ENCODE data around the gene SLC2A3. TPM values are rescaled to one million over a fixed set of nuclear protein-coding genes. Genes with fewer than 3 reads are reported as not detected.
A peak's percentile ranks its signal among the peaks of the same experiment; 100 is the strongest.
"Not testable (repeated sequence)": the region's sequence is repeated elsewhere in the genome, so short reads cannot be mapped to it uniquely, and the experiment has no call there.

The SLC2A3 gene
- total RNA-seq, 1 experiment from 2014 or later = 717 TPM

DNA sequence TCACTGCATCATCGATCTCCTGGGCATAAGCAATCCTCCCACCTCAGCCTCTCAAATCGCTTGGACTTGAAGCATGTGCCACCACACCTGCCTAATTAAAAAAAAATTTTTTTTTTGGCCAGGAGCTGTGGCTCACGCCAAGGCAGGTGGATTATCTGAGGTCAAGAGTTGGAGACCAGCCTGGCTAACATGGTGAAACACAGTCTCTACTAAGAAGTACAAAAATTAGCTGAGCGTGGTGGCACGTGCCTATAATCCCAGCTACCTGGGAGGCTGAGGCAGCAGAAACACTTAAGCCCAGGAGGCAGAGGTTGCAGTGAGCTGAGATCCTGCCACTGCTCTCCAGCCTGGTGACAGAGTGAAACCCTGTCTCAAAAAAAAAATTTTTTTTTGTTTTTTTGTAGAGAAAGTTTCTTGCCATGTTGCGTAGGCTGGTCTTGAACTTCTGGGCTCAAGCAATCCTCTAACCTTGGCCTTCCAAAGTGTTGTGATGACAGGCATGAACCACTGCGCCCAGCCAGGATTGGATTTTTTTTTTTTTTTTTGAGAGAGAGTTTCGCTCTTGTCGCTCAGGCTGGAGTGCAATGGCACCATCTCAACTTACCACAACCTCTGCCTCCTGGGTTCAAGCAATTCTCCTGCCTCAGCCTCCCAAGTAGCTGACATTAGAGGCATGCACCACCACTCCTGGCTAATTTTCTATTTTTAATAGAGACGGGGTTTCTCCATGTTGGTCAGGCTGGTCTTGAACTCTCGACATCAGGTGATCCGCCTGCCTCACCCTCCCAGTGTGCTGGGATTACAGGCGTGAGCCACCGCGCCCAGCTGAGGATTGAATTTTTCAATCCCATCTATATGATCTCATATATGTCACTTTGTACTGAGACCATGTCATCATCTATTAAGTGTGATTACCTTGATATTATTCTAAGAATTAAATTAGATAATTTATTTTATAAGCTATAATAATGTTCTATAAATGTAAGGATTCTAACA is 12.4 kb downstream of the SLC2A3 start:
- peaks cover 72% of the 10 kb centered on the region for H3K36me3 Mint-ChIP-seq
- no peak overlapping the region for H3K4me3 Mint-ChIP-seq
- H3K27me3 Mint-ChIP-seq (ENCODE audit: low read depth) = no peaks in the 10 kb centered on the region
- no peak for DNase-seq (ENCODE audit: low spot score)
- no peaks in the 10 kb centered on the region for H3K9me3 Mint-ChIP-seq
- POLR2A ChIA-PET = interaction anchor here (0.9 to 1.1 kb wide), 2 partner anchors 10 to 13 kb away, joined by 3 to 6 read pairs; partner anchors contain the start of gene SLC2A3
- peaks cover 67% of the 10 kb centered on the region for H3K4me1 Mint-ChIP-seq
- TF ChIP-seq, protein P1, sequence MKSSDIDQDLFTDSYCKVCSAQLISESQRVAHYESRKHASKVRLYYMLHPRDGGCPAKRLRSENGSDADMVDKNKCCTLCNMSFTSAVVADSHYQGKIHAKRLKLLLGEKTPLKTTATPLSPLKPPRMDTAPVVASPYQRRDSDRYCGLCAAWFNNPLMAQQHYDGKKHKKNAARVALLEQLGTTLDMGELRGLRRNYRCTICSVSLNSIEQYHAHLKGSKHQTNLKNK (CRISPR knock-in tag; IDR thresholded peaks at IDR 0.05) = peak; percentile 5; the same call in 1 of the 2 replicates
- no peak for TF ChIP-seq SP1 (CRISPR knock-in tag; conservative IDR thresholded peaks at IDR 0.05)
- TF ChIP-seq, protein P2, sequence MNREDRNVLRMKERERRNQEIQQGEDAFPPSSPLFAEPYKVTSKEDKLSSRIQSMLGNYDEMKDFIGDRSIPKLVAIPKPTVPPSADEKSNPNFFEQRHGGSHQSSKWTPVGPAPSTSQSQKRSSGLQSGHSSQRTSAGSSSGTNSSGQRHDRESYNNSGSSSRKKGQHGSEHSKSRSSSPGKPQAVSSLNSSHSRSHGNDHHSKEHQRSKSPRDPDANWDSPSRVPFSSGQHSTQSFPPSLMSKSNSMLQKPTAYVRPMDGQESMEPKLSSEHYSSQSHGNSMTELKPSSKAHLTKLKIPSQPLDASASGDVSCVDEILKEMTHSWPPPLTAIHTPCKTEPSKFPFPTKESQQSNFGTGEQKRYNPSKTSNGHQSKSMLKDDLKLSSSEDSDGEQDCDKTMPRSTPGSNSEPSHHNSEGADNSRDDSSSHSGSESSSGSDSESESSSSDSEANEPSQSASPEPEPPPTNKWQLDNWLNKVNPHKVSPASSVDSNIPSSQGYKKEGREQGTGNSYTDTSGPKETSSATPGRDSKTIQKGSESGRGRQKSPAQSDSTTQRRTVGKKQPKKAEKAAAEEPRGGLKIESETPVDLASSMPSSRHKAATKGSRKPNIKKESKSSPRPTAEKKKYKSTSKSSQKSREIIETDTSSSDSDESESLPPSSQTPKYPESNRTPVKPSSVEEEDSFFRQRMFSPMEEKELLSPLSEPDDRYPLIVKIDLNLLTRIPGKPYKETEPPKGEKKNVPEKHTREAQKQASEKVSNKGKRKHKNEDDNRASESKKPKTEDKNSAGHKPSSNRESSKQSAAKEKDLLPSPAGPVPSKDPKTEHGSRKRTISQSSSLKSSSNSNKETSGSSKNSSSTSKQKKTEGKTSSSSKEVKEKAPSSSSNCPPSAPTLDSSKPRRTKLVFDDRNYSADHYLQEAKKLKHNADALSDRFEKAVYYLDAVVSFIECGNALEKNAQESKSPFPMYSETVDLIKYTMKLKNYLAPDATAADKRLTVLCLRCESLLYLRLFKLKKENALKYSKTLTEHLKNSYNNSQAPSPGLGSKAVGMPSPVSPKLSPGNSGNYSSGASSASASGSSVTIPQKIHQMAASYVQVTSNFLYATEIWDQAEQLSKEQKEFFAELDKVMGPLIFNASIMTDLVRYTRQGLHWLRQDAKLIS (CRISPR knock-in tag; IDR thresholded peaks at IDR 0.05; ENCODE audit: borderline replicate concordance) = no peak
- no peak for TF ChIP-seq CREM (CRISPR knock-in tag; IDR thresholded peaks at IDR 0.05)
- TF ChIP-seq, protein P3, sequence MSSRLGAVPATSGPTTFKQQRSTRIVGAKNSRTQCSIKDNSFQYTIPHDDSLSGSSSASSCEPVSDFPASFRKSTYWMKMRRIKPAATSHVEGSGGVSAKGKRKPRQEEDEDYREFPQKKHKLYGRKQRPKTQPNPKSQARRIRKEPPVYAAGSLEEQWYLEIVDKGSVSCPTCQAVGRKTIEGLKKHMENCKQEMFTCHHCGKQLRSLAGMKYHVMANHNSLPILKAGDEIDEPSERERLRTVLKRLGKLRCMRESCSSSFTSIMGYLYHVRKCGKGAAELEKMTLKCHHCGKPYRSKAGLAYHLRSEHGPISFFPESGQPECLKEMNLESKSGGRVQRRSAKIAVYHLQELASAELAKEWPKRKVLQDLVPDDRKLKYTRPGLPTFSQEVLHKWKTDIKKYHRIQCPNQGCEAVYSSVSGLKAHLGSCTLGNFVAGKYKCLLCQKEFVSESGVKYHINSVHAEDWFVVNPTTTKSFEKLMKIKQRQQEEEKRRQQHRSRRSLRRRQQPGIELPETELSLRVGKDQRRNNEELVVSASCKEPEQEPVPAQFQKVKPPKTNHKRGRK (CRISPR knock-in tag; IDR thresholded peaks at IDR 0.05; ENCODE audit: borderline replicate concordance) = no peak
- peak; percentile 50; the same call in 1 of the 2 replicates for TF ChIP-seq HMGA2 (CRISPR knock-in tag; IDR thresholded peaks at IDR 0.05)
- TF ChIP-seq, protein P4, sequence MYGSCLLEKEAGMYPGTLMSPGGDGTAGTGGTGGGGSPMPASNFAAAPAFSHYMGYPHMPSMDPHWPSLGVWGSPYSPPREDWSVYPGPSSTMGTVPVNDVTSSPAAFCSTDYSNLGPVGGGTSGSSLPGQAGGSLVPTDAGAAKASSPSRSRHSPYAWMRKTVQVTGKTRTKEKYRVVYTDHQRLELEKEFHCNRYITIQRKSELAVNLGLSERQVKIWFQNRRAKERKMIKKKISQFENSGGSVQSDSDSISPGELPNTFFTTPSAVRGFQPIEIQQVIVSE (CRISPR knock-in tag; IDR thresholded peaks at IDR 0.05; ENCODE audit: borderline replicate concordance) = no peak
- TF ChIP-seq, protein P5, sequence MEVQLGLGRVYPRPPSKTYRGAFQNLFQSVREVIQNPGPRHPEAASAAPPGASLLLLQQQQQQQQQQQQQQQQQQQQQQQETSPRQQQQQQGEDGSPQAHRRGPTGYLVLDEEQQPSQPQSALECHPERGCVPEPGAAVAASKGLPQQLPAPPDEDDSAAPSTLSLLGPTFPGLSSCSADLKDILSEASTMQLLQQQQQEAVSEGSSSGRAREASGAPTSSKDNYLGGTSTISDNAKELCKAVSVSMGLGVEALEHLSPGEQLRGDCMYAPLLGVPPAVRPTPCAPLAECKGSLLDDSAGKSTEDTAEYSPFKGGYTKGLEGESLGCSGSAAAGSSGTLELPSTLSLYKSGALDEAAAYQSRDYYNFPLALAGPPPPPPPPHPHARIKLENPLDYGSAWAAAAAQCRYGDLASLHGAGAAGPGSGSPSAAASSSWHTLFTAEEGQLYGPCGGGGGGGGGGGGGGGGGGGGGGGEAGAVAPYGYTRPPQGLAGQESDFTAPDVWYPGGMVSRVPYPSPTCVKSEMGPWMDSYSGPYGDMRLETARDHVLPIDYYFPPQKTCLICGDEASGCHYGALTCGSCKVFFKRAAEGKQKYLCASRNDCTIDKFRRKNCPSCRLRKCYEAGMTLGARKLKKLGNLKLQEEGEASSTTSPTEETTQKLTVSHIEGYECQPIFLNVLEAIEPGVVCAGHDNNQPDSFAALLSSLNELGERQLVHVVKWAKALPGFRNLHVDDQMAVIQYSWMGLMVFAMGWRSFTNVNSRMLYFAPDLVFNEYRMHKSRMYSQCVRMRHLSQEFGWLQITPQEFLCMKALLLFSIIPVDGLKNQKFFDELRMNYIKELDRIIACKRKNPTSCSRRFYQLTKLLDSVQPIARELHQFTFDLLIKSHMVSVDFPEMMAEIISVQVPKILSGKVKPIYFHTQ (CRISPR knock-in tag; IDR thresholded peaks at IDR 0.05) = no peak
- TF ChIP-seq, protein P6, sequence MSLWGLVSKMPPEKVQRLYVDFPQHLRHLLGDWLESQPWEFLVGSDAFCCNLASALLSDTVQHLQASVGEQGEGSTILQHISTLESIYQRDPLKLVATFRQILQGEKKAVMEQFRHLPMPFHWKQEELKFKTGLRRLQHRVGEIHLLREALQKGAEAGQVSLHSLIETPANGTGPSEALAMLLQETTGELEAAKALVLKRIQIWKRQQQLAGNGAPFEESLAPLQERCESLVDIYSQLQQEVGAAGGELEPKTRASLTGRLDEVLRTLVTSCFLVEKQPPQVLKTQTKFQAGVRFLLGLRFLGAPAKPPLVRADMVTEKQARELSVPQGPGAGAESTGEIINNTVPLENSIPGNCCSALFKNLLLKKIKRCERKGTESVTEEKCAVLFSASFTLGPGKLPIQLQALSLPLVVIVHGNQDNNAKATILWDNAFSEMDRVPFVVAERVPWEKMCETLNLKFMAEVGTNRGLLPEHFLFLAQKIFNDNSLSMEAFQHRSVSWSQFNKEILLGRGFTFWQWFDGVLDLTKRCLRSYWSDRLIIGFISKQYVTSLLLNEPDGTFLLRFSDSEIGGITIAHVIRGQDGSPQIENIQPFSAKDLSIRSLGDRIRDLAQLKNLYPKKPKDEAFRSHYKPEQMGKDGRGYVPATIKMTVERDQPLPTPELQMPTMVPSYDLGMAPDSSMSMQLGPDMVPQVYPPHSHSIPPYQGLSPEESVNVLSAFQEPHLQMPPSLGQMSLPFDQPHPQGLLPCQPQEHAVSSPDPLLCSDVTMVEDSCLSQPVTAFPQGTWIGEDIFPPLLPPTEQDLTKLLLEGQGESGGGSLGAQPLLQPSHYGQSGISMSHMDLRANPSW (CRISPR knock-in tag; conservative IDR thresholded peaks at IDR 0.05; ENCODE audit: low read depth) = no peak
- no peak for TF ChIP-seq ZNF396 (CRISPR knock-in tag; IDR thresholded peaks at IDR 0.05; ENCODE audit: borderline replicate concordance)
- TF ChIP-seq ZNF317 (CRISPR knock-in tag; IDR thresholded peaks at IDR 0.05; ENCODE audit: borderline replicate concordance, low read depth) = no peak
- no peak for TF ChIP-seq SOX15 (CRISPR knock-in tag; IDR thresholded peaks at IDR 0.05)
- ATAC-seq = no peak
- CTCF ChIA-PET = interaction anchor here (0.7 to 1.4 kb wide), 4 partner anchors 10 to 91 kb away, joined by 3 to 7 read pairs (median 4); no protein-coding TSS in a partner anchor
- no peak overlapping the region for H3K27ac Mint-ChIP-seq

DNA sequence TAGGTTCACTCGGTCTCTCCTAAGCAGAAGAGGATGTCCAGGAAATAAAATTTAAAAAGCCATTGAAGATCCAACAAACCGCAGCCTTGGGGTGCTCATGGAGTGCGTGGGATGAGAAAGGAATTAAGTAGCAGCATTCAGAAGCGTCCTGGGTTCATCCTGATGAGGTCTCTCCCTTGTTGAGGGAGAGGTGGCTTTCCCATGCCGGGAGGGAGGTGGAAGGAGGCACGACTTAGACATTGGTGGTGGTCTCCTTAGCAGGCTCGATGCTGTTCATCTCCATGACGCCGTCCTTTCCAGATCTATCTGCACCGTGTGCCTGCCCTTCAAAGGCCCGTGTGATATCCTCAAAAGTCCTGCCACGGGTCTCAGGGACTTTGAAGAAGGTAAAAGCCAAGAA is 14.8 kb downstream of the SLC2A3 start:
- peaks cover 74% of the 10 kb centered on the region for H3K36me3 Mint-ChIP-seq
- POLR2A ChIA-PET = interaction anchor here (0.6 kb wide), 1 partner anchor 289 kb away, joined by 3 read pairs; no protein-coding TSS in a partner anchor
- DNase-seq (ENCODE audit: low spot score); H3K9me3 Mint-ChIP-seq; ATAC-seq; CTCF ChIA-PET; H3K27me3 Mint-ChIP-seq (ENCODE audit: low read depth): not testable (repeated sequence)
- H3K27ac Mint-ChIP-seq = peak overlapping the region; percentile 94
- peaks cover 68% of the 10 kb centered on the region for H3K4me1 Mint-ChIP-seq
- H3K4me3 Mint-ChIP-seq = peak overlapping the region; percentile 16

DNA sequence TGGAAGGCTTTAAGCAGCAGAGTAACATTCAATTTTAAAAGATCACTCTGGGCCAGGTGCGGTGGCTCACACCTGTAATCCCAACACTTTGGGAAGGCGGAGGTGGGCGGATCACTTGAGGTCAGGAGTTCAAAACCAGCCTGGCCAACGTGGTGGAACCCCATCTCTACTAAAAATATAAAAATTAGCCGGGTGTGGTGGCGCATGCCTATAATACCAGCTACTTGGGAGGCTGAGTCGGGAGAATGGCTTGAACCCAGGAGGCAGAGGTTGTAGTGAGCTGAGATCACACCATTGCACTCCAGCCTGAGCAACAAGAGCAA is 17.8 kb downstream of the SLC2A3 start:
- not testable (repeated sequence) for DNase-seq (ENCODE audit: low spot score); H3K27me3 Mint-ChIP-seq (ENCODE audit: low read depth); H3K9me3 Mint-ChIP-seq; ATAC-seq; H3K4me3 Mint-ChIP-seq
- peaks cover 54% of the 10 kb centered on the region for H3K36me3 Mint-ChIP-seq
- ChIA-PET CTCF (interaction anchor here (0.6 to 2.9 kb wide), 6 partner anchors 15 to 160 kb away, joined by 3 to 17 read pairs (median 3); no protein-coding TSS in a partner anchor), POLR2A (interaction anchor here (0.6 to 1.3 kb wide), 3 partner anchors 15 to 73 kb away, joined by 3 to 4 read pairs (median 4); no protein-coding TSS in a partner anchor)
- peak overlapping the region; percentile 90 for H3K27ac Mint-ChIP-seq
- peaks cover 61% of the 10 kb centered on the region for H3K4me1 Mint-ChIP-seq

Measured in WTC11 (cell line).